NCI-H526 (cell line): ENCODE data around the gene NCAM2.

ENCODE experiments used
- DNase-seq, 2 experiments: peaks; one replicate each; lab custom pipeline; 2025; lab: John Stamatoyannopoulos, UW

Gene NCAM2

GRCh38 chr21:21175798-21176334 lies 177.7 kb downstream of the NCAM2 start:
- DNase-seq = no peak

- DNase-seq = no peak
Observed at GRCh38 chr21:21177353-21177986, 179.3 kb downstream of the NCAM2 start.

- no peak for DNase-seq
Observed at GRCh38 chr21:21179619-21180298, 181.6 kb downstream of the NCAM2 start.

GRCh38 chr21:21182401-21183010 lies 184.3 kb downstream of the NCAM2 start:
- no peak for DNase-seq

GRCh38 chr21:21183092-21183491 lies 184.9 kb downstream of the NCAM2 start:
- DNase-seq = no peak

GRCh38 chr21:21184771-21185528 lies 186.7 kb downstream of the NCAM2 start:
- DNase-seq = no peak

GRCh38 chr21:21187579-21187978 lies 189.4 kb downstream of the NCAM2 start:
- no peak for DNase-seq

GRCh38 chr21:21188513-21189195 lies 190.4 kb downstream of the NCAM2 start:
- DNase-seq = no peak

- no peak for DNase-seq
Observed at GRCh38 chr21:21195417-21195943, 197.3 kb downstream of the NCAM2 start.

GRCh38 chr21:21196087-21196486 lies 197.9 kb downstream of the NCAM2 start:
- no peak for DNase-seq

GRCh38 chr21:21196848-21197247 lies 198.6 kb downstream of the NCAM2 start:
- no peak for DNase-seq

GRCh38 chr21:21199342-21200102 lies 201.3 kb downstream of the NCAM2 start:
- DNase-seq = no peak

- no peak for DNase-seq
Observed at GRCh38 chr21:21200103-21200938, 202.1 kb downstream of the NCAM2 start.

GRCh38 chr21:21200939-21201615 lies 202.9 kb downstream of the NCAM2 start:
- no peak for DNase-seq

- DNase-seq = no peak
Observed at GRCh38 chr21:21203822-21204339, 205.7 kb downstream of the NCAM2 start.

GRCh38 chr21:21204366-21204996 lies 206.3 kb downstream of the NCAM2 start:
- no peak for DNase-seq

GRCh38 chr21:21205604-21206003 lies 207.4 kb downstream of the NCAM2 start:
- DNase-seq = no peak

- no peak for DNase-seq
Observed at GRCh38 chr21:21210552-21210951, 212.3 kb downstream of the NCAM2 start.

- DNase-seq = no peak
Observed at GRCh38 chr21:21213297-21213696, 215.1 kb downstream of the NCAM2 start.
